UCSD-AML1 (cell line): ENCODE results near the gene ZNF451.
A peak's percentile ranks its signal among the peaks of the same experiment; 100 is the strongest.
"Not testable (repeated sequence)": the region's sequence is repeated elsewhere in the genome, so short reads cannot be mapped to it uniquely, and the experiment has no call there.

ENCODE experiments used
- DNase-seq: peaks from one replicate; lab custom pipeline; 2025; ENCODE audit not compliant: unreplicated experiment; lab: John Stamatoyannopoulos, UW

Gene ZNF451, protein sequence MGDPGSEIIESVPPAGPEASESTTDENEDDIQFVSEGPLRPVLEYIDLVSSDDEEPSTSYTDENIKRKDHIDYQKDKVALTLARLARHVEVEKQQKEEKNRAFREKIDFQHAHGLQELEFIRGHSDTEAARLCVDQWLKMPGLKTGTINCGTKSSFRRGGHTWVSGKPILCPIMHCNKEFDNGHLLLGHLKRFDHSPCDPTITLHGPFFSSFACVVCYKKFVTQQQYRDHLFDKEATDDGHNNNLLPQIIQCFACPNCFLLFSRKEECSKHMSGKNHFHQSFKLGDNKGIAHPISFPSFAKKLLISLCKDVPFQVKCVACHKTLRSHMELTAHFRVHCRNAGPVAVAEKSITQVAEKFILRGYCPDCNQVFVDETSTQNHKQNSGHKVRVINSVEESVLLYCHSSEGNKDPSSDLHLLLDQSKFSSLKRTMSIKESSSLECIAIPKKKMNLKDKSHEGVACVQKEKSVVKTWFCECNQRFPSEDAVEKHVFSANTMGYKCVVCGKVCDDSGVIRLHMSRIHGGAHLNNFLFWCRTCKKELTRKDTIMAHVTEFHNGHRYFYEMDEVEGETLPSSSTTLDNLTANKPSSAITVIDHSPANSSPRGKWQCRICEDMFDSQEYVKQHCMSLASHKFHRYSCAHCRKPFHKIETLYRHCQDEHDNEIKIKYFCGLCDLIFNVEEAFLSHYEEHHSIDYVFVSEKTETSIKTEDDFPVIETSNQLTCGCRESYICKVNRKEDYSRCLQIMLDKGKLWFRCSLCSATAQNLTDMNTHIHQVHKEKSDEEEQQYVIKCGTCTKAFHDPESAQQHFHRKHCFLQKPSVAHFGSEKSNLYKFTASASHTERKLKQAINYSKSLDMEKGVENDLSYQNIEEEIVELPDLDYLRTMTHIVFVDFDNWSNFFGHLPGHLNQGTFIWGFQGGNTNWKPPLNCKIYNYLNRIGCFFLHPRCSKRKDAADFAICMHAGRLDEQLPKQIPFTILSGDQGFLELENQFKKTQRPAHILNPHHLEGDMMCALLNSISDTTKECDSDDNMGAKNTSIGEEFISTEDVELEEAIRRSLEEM

GRCh38 chr6:57089687-57090457, at the start of gene ZNF451:
ZNF451 (plus strand) TSS chr6:57090188; CDS start chr6:57090254, 66 bp downstream.
- DNase-seq: peak; percentile 98

GRCh38 chr6:57044061-57044460, 45.9 kb upstream of the ZNF451 start:
- not testable (repeated sequence) for DNase-seq

DNA sequence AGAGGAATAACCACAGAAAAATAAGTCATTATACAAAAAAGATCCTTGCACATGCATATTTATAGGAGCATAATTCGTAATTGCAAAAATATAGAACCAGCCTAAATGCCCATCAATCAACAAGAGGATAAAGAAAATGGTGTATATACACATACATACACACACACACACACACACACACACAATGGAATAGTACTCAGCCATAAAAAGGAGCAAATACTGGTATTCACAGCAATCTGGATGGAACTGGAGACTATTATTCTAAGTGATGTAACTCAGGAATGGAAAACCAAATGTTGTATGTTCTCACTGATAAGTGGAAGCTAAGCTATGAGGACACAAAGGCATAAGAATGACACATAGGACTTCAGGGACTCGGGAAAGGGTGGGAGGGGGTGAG, 45.4 kb upstream of the ZNF451 start:
- no peak for DNase-seq

DNA sequence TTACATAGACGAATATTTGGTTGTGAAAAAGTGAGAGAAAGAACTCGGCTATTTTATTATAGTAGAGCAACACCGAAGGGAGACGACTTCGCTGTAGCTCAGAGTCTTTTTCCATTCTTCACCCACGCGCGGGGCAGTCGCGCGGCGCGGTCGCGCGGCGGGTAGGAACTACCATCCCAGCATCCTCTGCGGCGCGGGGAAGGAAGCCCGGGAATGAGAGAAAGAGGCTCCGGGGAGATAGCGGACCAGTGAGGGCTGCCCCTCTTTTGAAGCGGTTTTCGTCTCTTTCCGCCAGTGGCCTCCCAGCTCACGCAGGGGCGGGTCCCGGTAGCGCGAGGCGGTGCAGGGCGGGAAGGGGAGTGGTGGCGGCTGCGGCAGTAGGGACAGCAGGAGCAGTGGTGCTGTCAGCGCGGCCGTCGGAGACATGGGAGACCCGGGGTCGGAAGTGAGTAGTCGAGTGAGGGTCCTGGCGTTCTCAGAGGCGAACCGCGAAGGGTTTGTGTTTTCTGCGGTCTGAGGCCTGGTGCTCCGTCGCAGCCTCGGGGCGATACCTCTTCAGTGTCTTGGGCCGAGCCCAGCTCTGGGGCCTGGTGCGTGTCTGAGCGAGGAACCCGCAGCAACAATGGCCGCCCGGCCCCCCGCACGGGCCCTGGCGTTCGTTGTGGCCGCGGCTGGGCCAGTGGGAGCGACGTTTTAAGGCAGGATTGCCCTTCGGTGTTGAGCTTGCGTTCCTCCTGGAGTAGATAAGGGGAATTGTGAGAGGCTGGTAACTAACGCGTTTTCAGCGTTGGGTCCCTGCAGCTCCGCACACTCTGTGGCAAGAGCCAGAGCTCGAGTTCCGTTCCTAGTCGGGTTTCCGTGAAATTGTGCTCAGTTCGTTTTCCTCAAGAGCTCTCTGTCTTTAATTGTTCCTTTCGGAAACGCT, 43.4 kb upstream of the ZNF451 start, which contains the start of gene KIAA1586:
Gene KIAA1586, plus strand, starts transcription at position 362 of the 925 bp plus-strand sequence. Its CDS starts 63 bp downstream, at position 425.
- peak; percentile 92 for DNase-seq

GRCh38 chr6:57047257-57047585, 42.8 kb upstream of the ZNF451 start:
- DNase-seq: not testable (repeated sequence)

DNA sequence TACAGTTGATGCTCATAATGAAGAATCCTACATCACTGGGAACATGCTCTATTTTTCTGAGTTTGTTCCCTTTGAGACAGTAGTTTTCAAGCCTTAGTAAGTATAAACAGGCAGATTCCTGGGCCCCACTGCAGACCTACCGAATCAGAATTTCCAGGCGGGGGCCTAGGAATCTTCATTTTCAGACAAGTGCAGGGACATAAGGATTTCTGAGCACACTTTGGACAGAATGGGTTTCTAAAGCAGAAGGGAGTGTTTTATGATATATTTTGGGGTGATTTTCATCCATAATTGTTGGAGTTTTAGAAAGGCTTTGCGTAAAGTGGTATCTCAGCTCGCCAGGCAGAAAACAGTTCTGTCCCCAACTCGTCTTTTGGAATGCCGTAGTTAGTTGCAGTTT, 42.1 kb upstream of the ZNF451 start:
- DNase-seq: not testable (repeated sequence)

GRCh38 chr6:57048577-57048976, 41.4 kb upstream of the ZNF451 start:
- no peak for DNase-seq

DNA sequence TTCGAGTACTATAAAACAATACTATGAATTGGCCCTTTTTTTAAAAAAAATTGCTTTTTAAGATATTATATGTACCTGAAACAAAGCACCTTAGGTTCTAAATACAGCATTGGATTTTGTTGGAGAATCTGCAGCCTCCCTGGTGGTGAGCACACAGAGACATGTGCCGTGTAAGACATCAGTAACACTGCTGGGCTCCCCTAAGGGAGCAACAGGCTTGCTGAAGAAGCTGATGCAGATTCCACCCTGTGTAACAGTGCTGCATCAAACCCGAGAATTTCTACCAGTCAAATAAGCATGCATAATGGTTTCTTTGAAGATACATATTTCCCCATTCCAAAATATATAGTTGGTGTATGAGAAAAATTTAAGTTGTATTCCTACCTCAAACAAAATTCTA, 26.1 kb upstream of the ZNF451 start:
- no peak for DNase-seq

DNA sequence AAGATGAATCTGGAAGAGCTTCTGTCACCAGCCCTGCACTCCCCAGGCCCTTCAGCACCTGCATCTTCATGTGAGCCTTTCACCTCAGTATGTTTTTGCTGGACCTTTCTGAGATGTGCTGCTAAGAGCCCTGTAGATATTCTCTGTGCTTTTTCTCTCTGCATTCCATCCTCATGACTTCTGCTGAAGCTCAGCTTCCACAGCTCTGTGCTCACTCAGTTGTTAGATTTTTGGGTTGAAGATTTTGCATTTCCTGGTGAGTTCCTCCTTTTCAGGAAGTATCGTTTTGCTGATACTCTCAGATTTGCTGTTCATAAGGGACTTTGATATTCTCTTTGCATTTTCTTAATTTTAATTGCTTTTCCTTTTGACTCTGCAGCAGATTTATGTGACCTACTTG, 25.2 kb upstream of the ZNF451 start:
- no peak for DNase-seq

GRCh38 chr6:57068061-57068460, 21.9 kb upstream of the ZNF451 start:
- no peak for DNase-seq

DNA sequence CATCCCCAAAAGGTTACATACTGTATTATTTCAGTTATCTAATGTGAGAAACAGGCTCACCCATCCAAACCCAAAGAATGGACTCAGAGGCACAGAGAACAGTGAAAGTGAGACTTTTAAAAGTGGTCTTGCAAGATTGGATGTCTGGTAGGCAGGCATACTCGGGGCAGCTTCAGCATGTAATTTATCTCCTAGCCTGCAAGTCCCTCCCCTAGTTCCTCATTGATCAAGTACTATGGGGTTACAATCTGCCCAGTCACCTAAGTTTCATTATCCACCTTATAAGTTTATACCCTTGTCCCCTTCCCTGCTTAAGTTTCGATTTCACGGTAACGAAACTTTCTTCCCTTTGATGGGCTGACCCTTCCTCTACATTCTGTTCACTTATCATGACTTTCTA, 20.8 kb upstream of the ZNF451 start:
- no peak for DNase-seq

DNA sequence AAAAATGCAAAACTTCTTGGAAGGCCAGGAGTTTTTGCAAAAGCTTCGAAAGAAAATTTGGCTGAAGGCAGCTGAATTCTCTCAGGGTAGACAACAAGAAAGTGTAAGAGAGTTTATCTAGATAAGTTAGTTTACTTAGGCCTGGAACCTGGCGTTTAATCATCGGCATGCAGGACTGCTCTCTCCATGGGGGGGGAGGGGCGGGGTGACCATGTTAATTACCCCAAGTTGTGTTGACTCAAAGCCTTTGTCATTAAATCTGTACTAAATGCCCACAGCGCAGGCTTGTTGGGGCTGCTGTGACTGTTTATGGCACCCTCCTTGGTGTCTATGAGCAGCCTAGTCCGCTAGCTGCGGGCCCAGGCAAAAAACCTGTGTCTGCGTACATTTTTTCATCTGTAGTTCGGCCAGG, 20.1 kb upstream of the ZNF451 start:
- DNase-seq: no peak

DNA sequence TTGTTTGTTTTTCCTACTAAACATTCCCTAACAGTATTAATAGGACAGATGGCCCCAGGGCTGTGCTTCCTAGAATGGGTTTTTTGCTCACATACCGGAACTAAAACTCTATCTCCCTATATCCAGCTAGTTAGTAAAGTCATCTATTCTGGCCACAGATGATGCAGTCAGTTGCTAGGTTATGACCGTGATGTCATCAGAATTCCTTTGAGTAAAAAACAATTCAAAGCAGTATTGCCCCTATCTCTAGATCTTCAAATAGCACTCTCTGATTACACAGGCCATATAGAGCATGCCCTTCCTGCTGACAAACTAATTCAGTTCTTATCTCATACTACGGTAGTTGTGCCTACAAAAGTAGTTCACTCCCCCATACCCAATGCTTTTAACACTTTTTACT, 17.9 kb upstream of the ZNF451 start:
- no peak for DNase-seq

DNA sequence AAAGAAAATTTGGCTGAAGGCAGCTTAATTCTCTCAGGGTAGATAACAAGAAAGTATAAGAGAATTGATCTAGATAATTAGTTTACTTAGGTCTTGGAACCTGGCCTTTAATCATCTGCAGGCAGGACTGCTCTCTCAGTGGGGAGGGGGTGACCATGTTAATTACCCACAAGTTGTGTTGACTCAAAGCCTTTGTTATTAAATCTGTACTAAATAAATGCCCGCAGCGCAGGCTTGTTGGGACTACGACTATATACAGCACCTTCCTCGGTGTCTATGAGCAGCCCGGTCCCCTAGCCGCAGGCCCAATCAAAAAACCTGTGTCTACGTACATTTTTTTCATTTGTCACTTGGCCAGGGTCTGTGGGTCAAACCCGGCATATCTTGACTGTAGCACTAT, 15.6 kb upstream of the ZNF451 start:
- DNase-seq: no peak

DNA sequence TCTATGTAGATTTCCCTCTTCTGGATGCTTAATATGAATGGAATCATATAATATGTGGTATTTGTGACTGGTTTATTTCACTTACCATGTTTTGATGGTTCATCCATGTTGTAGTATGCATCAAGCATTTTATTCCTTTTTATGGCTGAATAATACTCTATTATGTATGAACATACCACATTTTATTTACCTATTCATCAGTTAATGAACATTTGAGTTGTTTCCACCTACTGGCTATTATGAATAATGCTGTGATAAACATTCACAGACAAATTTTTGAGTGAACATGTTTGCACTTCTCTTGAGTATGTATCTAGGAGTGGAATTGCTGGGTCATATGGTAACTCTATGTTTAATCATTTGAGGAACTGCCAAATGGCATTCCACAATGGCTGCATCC, 14.9 kb upstream of the ZNF451 start:
- DNase-seq: no peak

DNA sequence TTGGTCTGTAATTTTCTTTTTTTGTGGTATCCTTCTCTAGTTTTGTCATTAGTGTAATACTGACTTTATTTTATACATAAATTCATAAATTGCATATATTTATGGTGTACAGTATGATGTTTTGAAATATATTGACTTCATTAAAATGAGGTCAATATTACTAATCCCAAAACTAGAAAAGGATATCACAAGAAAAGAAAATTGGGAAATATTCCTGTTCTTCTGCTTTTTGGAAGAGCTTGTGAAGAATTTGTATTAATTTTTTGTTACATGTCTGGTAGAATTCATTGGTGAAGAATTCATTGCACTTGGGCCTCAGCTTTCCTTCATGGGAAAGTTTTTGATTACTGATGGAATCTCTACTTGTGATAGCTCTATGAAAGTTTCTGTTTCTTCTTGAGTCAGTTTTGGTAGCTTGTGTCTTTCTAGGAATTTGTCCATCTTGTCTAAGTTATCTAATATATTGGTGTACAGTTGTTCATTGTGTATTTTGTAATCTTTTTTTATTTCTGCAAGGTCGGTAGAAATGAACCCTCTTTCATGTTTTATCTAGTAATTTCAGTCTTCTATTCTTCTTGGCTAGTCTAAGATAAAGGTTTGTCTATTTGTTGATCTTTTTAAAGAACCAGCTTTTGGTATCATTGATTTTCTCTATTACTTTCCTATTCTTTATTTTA, 11.3 kb upstream of the ZNF451 start:
- DNase-seq: no peak

DNA sequence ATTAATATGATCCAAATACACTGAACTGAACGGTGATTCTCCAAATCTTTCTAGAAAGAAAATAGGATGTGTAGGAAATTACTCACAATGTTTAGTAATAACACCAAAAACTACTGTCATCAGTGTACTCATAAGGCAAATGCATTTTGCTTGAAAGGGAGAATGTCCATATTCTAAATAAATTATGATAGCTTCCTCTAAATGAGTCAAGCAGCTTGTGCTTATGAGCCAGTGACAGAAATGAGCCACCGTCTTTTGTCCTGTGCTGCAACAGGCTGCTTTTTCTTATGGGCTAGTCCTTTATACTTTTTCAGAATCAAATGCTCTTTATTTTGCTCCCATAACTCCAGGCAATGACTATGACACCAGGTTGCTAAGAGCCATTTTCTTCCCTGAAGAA, 4.5 kb upstream of the ZNF451 start:
- DNase-seq: no peak

DNA sequence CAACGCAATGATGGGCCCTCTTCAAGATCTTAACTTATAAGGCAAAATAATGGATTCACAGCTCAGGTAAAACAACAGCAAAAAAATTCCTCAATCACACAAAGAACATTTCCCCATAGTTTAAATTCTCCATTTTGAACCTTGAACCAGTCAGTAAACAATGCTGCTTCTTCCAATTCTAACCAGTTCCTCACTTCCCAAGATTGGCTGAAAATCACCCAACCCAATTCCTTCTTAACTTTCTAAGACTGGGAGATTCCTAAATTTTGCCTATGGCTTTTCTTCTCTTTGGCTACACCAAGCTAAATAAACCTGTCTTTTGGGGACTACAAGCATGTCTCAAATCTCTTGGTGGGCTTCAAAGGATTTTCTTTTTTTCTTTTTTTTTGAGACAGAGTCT, 3.1 kb upstream of the ZNF451 start:
- DNase-seq: no peak

DNA sequence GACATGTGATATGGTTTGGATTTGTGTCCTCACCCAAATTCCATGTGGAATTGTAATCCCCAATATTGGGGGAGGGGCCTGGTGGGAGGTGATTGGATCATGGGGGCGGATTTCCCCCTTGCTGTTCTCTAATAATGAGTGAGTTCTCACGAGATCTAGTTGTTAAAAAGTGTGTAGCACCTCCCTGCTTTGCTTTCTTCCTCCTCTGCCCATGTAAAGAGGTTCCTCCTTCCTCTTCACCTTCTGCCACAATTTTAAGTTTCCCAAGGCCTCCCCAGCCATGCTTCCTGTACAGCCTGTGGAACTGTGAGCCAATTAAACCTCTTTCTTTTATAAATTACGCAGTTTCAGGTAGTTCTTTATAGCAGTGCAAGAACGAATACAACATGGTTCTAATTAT, 2.1 kb upstream of the ZNF451 start:
- peak; percentile 8 for DNase-seq
